GM21825 (cell line): ENCODE data around the gene MED7.
A peak's percentile ranks its signal among the peaks of the same experiment; 100 is the strongest.
"Not testable (repeated sequence)": the region's sequence is repeated elsewhere in the genome, so short reads cannot be mapped to it uniquely, and the experiment has no call there.

Experiments
- ATAC-seq: cut with Tn5 transposase; IDR thresholded peaks from one replicate; pipeline ENCODE4 v1.9.1; 2021; ENCODE audit warnings: mild to moderate bottlenecking, moderate library complexity; ENCODE audit not compliant: unreplicated experiment

The MED7 gene, protein sequence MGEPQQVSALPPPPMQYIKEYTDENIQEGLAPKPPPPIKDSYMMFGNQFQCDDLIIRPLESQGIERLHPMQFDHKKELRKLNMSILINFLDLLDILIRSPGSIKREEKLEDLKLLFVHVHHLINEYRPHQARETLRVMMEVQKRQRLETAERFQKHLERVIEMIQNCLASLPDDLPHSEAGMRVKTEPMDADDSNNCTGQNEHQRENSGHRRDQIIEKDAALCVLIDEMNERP

DNA sequence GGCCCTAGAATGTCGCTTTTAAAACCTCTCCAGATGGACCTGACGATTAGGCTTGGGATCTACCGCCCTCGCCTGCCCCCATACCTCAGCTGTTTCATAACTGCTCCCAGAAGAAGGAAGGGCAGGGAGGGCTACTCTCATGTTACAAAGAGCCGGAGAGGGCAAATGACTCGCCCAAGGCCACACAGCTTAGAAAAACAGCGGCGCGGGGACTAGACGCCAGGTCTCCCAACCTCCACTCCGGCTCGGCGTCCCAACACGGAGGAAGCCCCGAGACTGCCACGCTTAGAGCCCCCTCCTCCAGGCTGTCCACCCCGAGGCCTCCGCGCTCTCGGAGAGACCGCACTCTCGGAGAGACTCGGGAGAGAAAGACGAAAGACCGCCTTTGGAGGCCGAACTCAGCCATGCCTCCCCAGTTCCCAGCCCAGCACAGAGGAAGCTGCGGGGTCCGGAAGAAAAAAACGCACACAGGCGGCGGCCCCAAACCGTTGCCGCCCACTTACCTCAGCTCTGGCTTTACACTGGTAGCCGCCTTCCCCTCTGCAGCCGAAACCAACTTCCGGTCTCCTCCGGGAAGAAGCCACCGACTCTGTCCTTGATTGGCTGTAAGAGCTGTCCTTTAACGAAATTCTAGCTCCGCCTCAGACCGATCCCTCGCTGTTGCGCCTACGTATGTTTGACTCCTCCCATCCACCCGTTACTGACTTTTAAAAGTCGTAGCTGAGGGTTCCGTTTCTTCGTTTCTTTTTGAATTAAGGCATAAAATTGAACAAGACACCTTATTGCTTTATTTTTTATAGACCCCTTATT lies at the start of gene MED7:
Gene MED7, minus strand, starts transcription at position 549 of the 810 bp plus-strand sequence. CDS start 3,434 bp downstream, outside the sequence.
- peak; percentile 100 for ATAC-seq

DNA sequence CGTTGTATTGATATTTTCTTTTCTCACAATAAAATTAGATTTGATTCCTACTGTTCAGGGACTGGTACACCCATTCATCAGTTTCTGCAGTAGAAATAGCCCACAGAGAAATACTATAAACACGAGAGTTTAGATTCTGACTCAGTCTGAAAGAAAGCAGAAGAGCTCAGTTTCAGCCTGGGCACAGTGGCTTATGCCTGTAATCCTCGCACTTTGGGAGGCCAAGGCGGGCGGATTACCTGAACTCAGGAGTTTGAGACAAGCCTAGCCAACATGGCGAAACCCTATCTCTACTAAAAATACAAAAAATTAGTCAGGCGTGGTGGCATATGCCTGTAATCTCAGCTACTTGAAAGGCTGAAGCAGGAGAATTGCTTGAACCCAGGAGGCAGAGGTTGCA lies 46.6 kb upstream of the MED7 start:
- ATAC-seq = peak; percentile 85

DNA sequence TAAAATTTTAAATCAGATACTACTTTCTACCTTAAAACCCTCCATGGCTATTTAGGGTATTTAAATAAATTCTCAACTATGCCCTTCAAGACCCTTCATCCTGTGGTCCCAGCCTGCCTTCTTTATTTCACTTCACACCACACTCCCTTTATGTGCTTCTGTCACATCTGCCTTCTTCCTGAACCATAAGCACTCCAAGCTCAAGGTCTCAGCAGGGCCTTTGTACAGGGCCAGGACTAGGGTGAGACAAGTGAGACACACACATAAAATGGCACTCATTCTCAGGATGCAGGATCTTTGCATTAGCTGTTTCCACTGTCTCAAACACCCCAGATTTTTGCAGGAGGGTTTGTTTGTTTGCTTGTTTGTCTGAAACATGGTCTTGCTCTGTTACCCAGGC lies 45.6 kb upstream of the MED7 start:
- no peak for ATAC-seq

DNA sequence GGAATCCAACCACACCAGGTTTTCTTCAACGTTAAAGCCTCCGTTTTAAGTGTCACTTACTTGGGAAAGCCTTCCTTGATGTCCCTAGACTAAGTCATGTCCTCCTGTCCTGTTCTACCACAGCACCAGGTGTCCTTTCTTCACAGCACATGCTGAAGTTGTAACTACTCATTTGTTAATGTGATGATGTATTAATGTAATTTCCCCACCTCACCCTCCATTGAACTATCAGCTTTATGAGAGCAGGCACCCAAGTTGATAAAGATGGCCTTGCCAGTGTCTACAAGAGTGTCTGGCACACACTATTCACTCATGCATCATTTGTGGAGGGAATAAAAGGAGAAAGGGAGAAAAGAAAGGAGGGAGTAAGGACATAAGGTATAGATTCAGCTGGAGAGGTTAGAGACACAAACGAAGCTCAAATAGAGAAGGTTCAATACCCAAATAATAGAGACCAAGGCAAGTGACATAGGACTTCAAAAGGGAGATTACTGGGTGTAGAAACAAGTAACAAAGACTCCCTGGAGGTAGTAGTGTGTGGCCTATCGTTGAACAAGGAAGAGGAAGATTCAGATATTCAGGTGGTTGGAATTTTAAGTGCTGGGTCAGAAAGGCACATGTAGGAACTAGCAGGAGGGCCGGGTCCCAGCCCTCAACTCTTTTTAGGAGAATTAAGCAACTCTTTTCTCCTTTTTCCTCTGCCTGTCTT lies 44.5 kb upstream of the MED7 start:
- ATAC-seq = no peak

DNA sequence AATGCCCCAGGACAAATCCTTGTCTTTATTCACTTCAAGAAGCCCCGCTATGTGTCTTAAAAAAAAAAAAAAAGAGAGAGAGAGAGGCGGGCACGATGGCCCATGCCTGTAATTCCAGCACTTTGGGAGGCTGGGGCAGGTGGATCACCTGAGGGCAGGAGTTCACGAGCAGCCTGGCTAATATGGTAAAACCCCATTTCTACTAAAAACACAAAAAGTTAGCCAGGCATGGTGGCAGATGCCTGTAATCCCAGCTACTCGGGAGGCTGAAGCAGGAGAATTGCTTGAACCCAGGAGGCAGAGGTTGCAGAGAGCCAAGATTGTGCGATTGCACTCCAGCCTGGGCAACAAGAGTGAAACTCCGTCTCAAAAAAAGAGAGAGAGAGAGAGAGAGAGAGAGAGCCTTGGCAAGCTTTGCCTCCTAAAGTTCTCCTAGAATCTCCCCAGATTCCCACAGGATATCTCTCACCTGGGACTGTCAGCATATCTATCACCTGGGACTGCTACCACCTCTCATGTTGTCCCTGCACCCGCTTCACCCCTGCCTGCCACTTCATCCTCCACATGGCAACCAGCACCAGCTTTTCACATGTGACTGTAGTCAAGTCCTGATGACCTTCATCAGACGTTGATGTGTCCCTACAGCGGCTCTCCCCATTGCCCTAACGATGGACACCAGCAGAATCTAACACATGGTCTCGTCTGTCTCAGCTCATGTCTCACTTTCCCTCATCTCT lies 43.8 kb upstream of the MED7 start:
- ATAC-seq = no peak

DNA sequence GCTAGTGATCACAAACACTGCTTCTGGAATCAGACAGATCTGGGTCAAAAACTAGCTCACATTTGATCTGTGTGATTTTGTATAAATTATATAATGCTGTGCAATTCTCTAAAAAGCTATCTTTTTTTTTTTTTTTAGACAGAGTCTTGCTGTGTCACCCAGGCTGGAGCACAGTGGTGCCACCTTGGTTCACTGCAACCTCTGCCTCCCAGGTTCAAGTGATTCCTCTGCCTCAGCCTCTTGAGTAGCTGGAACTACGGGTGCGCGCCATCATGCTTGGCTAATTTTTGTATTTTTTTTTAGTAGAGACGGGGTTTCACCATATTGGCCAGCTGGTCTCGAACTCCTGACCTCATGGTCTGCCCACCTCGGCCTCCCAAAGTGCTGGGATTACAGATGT lies 42.5 kb upstream of the MED7 start:
- ATAC-seq = not testable (repeated sequence)

DNA sequence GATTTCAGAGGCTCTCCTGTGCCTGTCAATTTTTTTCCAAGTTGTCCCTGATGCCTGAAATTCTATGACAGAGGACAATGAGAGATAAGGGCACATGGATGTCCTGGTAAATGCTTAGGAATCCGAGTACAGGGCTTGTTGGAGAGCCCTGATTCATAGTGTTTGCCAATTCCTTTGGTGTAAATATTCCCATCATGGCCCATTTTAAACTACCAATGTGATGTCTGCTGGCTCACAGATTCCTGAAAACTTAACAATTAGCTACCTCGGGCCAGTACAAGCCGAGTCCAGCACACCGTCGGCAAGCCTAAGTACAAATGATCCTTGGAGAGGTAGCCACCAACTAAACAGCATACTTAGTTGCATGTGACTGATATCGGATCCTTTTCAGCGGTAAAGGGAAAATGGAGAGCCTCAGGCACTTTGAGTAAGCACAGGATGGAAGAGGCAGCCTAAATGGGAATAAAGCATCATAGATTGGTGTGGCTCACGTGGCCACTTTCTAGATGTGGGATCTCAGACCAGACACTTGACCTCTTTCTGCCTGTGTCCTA lies 41.5 kb upstream of the MED7 start:
- no peak for ATAC-seq

DNA sequence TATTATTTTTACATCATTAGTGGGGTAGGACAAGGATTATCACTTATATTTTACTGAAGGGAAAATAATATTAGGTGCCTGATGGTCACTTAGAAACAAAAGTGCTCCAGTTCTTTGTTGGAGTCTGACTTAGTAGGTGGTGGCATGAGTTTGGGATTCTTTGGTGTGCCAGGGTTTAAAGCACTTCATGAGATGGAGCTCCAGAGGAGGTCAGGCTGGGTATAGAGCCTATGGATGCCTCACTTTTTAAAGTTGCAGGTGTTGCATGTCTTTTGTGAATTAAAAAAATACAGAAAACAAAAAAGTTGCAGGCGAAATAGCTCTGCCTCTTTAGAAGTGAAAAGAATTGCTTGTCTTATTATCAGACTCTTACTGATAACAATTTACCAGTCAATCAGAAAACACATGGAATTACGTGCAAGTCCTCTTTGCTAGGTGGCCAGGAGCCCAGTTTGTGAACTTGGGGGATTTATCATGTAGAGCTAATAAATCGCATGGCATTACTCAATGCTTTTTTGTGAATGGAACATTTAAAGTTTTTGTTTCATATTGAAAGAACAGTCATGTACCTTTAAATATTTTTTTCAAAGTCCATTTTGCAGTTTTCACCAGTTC lies 39.6 kb upstream of the MED7 start:
- ATAC-seq = no peak

DNA sequence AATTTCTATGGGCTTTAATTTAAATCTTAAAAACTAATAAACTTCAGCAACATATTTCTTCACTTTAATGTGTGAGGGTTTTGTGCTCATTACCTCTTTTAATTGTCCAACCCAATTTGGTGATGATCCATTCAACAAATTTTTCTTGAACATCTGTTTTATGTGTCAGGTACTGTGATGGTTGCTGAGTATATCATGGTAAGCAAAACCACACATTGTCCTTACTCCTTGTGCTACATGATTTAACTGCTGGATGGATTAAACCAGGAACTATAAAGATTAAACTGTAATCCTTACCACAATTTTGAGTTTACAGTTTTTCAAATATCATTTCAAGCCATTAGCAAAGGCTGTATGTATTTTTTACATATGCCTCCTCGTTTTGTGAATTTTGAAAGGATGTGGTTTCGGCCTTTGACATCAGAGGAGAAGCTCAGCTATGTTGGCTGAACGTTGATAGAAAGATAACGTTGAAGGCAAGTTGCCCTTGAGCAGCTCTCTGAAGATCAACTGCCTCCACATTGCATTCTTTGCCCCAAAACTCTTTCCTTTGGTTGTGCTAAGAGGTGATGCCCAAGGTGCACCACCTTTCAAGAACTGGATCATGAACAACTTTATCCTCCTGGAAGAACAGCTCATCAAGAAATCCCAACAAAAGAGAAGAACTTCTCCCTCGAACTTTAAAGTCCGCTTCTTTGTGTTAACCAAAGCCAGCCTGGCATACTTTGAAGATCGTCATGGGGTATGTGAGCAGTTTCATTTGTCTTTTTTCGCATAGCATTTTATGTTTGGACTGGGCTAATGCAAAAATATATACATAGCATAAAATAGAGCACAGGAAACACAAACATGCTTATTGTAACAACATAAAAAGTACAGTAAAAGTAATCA lies 38.0 kb upstream of the MED7 start, which contains the start of gene ITK:
Gene ITK, plus strand, starts transcription at position 467 of the 891 bp plus-strand sequence. Its CDS starts 138 bp downstream, at position 605.
- ATAC-seq = no peak

DNA sequence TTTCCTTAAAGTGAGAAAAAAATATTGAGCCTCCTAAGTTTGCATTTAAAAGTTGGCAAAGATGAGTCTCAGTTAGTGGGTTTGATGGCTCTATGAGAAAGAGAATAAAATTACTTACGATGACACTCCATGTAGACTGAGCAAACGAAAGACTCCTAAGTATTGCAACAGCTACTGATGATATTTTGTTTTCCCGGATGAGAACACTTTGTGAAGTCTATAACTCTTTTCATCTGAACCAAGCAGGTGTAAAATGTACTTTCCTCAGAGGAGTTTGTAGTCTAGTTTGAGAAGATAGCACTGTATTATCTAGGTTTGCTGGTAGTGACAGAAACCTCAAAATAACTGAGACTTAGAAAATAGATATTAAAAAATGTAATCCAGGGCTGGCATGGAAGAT lies 36.3 kb upstream of the MED7 start:
- no peak for ATAC-seq

DNA sequence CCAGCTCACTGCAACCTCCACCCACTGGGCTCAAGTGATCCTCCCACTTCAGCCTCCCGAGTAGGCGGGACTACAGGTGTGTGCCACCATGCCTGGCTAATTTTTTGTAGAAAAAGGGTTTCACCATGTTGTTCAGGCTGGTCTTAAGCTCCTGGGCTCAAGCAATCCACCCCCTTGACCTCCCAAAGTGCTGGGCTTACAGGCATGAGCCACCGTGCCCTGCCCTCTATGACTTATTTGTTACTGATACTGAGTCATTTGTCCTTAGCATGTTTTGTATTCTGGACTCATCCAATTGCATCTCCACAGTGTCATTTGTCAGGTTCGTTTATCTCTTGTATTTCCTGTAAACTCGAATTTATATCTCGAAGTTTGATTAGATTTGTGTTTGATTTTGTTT lies 35.3 kb upstream of the MED7 start:
- ATAC-seq = no peak

DNA sequence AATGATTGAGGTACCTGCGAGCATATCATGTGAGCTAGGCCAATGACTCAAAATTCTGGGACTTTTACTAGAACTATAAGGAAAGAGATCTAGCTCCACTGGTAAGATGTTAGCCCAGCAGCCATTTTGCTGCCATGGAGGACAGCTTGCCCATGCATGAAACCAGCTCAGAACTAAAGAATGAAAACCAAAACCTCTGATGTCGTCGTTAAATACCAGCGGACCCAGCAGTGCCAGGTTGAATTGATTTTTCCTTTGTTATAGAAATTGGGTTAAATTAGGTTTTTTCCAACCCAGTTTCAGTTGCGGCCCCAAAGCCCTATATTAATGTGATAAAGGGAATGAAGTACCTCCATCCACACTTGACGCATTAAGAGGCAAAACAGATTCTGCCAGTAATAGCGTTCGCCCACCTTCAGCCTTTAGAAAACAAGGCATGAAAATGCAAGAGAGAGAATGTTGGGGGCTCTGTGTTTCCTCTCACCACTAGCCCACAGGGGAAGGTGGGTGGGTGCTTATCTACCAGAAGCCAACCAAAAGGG lies 32.5 kb upstream of the MED7 start:
- ATAC-seq = no peak

DNA sequence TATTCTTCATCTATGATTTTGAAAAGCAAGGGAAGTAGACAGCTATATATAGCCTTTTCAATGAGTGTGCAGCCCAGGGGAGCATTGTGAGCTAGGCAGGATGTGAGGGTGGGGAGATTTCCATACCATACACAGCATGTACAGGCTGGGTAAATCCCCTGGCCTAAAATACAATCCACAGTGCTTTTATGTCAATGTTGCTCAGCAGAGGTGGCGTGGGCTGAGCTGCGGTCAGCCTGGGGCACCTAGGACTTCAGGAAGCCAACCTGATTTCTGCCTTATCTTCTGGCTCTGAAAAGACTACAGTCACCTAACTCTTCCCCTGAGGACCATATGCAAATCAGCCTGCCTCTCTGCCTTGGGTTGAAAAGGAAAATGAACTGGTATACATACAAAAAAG lies 29.7 kb upstream of the MED7 start:
- ATAC-seq = peak; percentile 99

DNA sequence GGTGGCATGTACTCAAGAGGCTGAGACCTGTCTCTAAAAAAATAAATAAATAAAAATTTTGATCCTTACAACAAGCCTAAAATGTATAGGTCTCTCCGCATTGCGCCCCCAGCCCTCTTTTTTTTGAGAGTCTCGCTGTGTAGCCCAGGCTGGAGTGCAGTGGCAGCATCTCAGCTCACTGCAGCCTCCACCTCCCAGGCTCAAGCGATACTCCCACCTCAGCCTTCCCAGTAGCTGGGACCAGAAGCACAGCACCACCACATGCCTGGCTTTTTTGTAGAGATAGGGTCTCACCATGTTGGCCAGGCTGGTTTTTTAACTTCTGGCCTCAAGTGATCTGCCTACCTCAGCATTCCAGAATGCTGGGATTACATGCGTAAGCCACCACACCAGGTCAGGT lies 25.6 kb upstream of the MED7 start:
- ATAC-seq = no peak

DNA sequence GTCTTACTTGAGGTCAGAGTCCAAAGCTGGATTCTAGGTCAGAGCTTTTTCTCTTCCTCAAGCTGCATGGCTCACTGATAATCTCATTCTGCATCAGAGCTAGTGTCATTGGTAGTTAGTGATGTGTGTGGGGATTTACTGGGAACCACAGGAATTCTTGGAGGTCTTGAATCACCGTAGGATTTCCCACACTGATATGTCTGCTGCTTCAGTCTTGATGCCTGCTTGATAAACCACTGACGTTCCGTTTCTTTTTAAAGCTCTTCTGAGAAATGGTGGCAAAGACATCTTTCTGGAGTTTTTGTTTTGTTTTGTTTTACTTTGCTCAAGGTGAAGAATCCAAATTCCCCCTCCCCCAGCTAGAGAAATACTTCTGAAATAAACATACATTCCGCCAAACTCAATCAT lies 24.6 kb upstream of the MED7 start:
- ATAC-seq = no peak

DNA sequence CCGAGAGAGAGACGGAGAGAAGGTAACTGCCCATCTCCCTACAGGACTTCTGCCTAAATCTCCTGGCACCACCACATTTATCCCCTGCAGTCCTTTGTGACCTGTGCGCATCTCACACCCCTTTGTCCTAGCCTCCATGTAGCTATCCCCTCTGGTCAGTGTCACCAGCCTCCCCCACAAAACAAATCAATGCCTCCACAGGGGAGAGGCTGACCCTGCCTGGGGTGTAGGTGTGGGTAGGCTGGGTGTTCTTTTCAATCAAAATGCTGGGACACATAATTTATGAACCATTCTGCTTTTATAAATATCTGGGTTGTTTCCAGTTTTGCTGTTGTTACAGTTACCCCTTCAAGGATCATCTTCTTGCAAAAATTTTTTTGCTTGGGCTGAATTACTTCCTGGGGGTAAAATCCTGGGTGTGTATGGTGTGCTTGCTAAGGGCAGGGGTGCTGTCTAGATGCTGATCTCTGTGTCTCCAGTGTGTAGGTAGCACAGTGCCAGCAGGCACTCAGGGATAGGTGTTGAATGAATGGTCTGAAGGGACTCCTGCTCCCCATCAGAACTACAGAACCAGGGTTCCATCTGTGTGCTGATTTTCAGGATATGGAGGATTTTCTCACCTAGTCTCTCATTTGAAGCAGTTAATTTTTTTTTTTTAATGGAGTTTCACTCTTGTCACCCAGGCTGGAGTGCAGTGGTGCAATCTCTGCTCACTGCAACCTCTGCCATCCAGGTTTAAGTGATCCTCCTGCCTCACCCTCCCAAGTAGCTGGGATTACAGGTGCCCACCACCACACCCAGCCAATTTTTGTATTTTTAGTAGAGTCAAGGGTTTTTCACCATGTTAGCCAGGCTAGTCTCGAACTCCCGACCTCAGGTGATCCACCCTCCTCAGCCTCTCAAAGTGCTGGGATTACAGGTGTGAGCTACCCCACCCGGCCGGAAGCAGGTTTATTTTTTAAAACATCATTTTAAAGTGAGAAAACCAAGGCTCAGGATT lies 23.8 kb upstream of the MED7 start, which contains the start of gene GARIN3:
Gene GARIN3, minus strand, starts transcription at position 51 of the 1,000 bp plus-strand sequence. CDS start 96 bp downstream, outside the sequence.
- no peak for ATAC-seq

DNA sequence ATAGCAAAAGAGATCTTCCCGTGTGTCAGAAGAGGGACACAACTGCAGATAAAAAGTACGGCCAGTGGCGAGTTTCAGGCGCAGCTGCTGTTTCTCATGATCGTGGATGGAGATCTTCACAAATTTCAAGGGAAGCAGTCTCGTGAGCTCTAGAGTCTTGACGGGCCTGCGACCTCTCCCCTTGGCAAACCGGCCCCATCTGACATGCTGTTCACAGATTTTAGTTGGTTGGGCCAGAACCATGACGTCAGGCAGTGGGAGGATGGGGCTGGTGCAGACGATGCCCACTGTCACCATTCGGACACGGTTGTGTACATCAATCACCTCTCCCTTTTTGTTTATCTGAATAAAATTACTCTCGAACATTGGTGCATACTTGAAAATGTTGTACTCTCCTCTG lies 23.0 kb upstream of the MED7 start:
- ATAC-seq = no peak

DNA sequence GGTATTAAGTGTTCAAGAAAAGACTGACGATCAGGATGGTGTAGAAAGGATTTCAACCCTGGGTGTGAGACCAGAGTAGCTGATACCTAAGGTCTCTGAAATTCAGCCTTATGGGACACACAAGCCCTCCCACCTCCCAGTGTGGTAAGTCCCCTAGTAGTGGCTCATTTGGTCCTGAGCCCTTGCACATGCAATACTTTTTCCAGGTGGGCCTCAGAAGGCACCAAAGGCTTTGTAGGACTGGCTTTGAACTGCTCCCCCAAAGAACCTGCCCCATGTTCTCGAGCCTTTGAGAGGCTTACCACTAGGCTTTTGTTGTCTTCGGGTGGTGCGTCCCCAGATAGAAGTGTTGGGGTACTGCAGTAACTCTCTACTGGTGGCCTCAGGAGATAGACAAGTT lies 22.6 kb upstream of the MED7 start:
- no peak for ATAC-seq
